CD8-positive, alpha-beta memory T cell (primary cell): ENCODE measurements around the gene MPPE1. TPM values are rescaled to one million over a fixed set of nuclear protein-coding genes. Genes with fewer than 3 reads are reported as not detected.

ENCODE experiments used
- CTCF ChIA-PET: fragments of 350-600 bp; sonication (Branson Sonifier 250); formaldehyde crosslinking; loops from one replicate; lab custom pipeline; 2021; ENCODE audit warnings: antibody characterized with exemption; lab: Charles Lee
- POLR2A ChIA-PET: fragments of 350-600 bp; sonication (Branson Sonifier 250); formaldehyde crosslinking; loops from one replicate; lab custom pipeline; 2021; ENCODE audit warnings: antibody characterized with exemption; lab: Charles Lee
- DNase-seq, 5 donors: peaks; one replicate each; pipeline versions ENCODE4 v3.0.0 to v3.0.0-alpha.2; 2020 to 2022; ENCODE audit warnings: mixed read lengths in 1 of 5
- H3K27ac ChIP-seq: one replicate; pipeline ENCODE4 v1.7.0; 2013; ENCODE audit warnings: low read depth, mild to moderate bottlenecking, low read length, moderate library complexity
- H3K27me3 ChIP-seq: 2 replicates; pipeline ENCODE4 v1.7.0; 2013; ENCODE audit warnings: low read length, mild to moderate bottlenecking; ENCODE audit not compliant: insufficient read depth, poor library complexity, severe bottlenecking
- H3K36me3 ChIP-seq: 2 replicates; pipeline ENCODE4 v1.7.0; 2013; ENCODE audit warnings: mild to moderate bottlenecking, low read length, moderate library complexity; ENCODE audit not compliant: insufficient read depth
- H3K4me1 ChIP-seq: 2 replicates; pipeline ENCODE4 v1.7.0; 2013; ENCODE audit warnings: mild to moderate bottlenecking, low read length, moderate library complexity; ENCODE audit not compliant: insufficient read depth
- H3K4me3 ChIP-seq: 2 replicates; pipeline ENCODE4 v1.7.0; 2013; ENCODE audit warnings: mild to moderate bottlenecking, low read length
- H3K9me3 ChIP-seq: 2 replicates; pipeline ENCODE4 v1.7.0; 2013; ENCODE audit warnings: mild to moderate bottlenecking, low read length
- H3K27ac Mint-ChIP-seq, 8 donors: one replicate each; pipeline ENCODE4 v1.8.0; 2020 to 2021; ENCODE audit warnings: mixed read lengths in 8 of 8, mild to moderate bottlenecking in 6 of 8, inconsistent platforms in 3 of 8, moderate library complexity in 3 of 8
- H3K27me3 Mint-ChIP-seq, 2 donors: one replicate each; pipeline ENCODE4 v1.8.0; 2020 to 2021; ENCODE audit warnings: mixed read lengths in 2 of 2, mild to moderate bottlenecking in 1 of 2, moderate library complexity in 1 of 2
- H3K36me3 Mint-ChIP-seq, 3 donors: one replicate each; pipeline ENCODE4 v1.8.0; 2020 to 2021; ENCODE audit warnings: mixed read lengths in 3 of 3, inconsistent platforms in 1 of 3, mild to moderate bottlenecking in 1 of 3
- H3K4me1 Mint-ChIP-seq, 3 donors: one replicate each; pipeline ENCODE4 v1.8.0; 2020 to 2021; ENCODE audit warnings: mixed read lengths in 3 of 3, inconsistent platforms in 1 of 3, mild to moderate bottlenecking in 1 of 3
- H3K4me3 Mint-ChIP-seq, 7 donors: one replicate each; pipeline ENCODE4 v1.8.0; 2020 to 2021; ENCODE audit warnings: mixed read lengths in 7 of 7, mild to moderate bottlenecking in 6 of 7, moderate library complexity in 4 of 7, inconsistent platforms in 2 of 7
- H3K9me3 Mint-ChIP-seq, 5 donors: one replicate each; pipeline ENCODE4 v1.8.0; 2020 to 2022; ENCODE audit warnings: mixed read lengths in 5 of 5, mild to moderate bottlenecking in 3 of 5, moderate library complexity in 2 of 5, inconsistent platforms in 1 of 5
- polyA plus RNA-seq: library from polyadenylated mRNA; unstranded; fragments of 300-500 nt; fragmentation: Illumina TruSeq; gene quantifications from one replicate; pipeline ENCODE4 v1.2.3, GENCODE V29; 2021
- total RNA-seq, 2 experiments: library from RNA; stranded (reverse); gene quantifications; one replicate each; pipeline ENCODE4 v1.2.3, GENCODE V29; 2021

MPPE1 gene
- total and polyA plus RNA-seq, 3 experiments from 2014 or later = 32.3 to 44.0 (median 37.7) TPM

DNA sequence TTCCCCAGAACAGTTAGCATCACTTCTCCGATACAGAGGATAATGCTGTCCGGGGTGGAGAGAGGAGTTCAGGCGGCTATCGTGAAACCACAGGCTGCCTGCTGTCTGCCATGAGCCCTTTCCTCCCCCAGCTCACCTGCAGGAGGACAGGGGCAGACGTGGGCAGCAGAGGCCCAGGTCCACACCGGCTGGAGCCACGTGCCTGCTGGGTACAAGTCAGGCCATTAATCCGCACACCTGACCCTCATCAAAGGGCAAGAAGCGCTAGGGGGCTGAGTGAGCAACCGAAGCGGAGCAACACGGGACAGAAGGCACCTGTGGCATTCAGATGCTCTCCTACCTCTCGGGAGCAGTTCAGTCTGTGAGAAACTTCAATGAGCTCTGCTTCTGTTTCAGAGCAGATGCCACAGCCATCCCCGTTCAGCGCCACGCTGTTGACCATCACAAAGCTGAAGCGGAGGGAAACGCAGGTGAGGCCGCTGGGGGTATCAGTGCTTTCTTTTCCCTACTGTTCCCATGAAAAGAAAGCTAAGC is 21.5 kb downstream of the MPPE1 start:
- H3K4me3 Mint-ChIP-seq = no peak overlapping the region

GRCh38 chr18:11885278-11885947 is 22.7 kb downstream of the MPPE1 start:
- H3K4me1 ChIP-seq = no peaks in the 10 kb centered on the region
- DNase-seq = no peak
- Mint-ChIP-seq H3K9me3 (no peaks in the 10 kb centered on the region), H3K4me1 (no peaks in the 10 kb centered on the region), H3K4me3 (no peak overlapping the region), H3K27ac (no peak overlapping the region), H3K36me3 (peaks cover 0 to 84% (median 26%) of the 10 kb centered on the region in 3 donors), H3K27me3 (no peaks in the 10 kb centered on the region)
- no peak overlapping the region for H3K4me3 ChIP-seq
- H3K9me3 ChIP-seq = no peaks in the 10 kb centered on the region
- ChIA-PET CTCF (no interaction called here), POLR2A (no interaction called here)
- no peaks in the 10 kb centered on the region for H3K27me3 ChIP-seq
- H3K27ac ChIP-seq = no peak overlapping the region
- peaks cover 6% of the 10 kb centered on the region for H3K36me3 ChIP-seq

More for the DNA sequence above, 21.5 kb downstream of the MPPE1 start:
- Mint-ChIP-seq H3K27ac (peak overlapping the region in 1 of 8 donors; percentile 82), H3K36me3 (peaks cover 0 to 80% (median 25%) of the 10 kb centered on the region in 3 donors), H3K4me1 (no peaks in the 10 kb centered on the region), H3K27me3 (no peaks in the 10 kb centered on the region), H3K9me3 (no peaks in the 10 kb centered on the region)
- no peaks in the 10 kb centered on the region for H3K9me3 ChIP-seq
- no peaks in the 10 kb centered on the region for H3K27me3 ChIP-seq
- no peaks in the 10 kb centered on the region for H3K4me1 ChIP-seq
- ChIA-PET POLR2A (no interaction called here), CTCF (interaction anchor here (1.0 to 1.2 kb wide), 2 partner anchors 14 to 15 kb away, joined by 3 read pairs; no protein-coding TSS in a partner anchor)
- no peak overlapping the region for H3K4me3 ChIP-seq
- no peak for DNase-seq
- H3K36me3 ChIP-seq = peaks cover 6% of the 10 kb centered on the region
- H3K27ac ChIP-seq = no peak overlapping the region

DNA sequence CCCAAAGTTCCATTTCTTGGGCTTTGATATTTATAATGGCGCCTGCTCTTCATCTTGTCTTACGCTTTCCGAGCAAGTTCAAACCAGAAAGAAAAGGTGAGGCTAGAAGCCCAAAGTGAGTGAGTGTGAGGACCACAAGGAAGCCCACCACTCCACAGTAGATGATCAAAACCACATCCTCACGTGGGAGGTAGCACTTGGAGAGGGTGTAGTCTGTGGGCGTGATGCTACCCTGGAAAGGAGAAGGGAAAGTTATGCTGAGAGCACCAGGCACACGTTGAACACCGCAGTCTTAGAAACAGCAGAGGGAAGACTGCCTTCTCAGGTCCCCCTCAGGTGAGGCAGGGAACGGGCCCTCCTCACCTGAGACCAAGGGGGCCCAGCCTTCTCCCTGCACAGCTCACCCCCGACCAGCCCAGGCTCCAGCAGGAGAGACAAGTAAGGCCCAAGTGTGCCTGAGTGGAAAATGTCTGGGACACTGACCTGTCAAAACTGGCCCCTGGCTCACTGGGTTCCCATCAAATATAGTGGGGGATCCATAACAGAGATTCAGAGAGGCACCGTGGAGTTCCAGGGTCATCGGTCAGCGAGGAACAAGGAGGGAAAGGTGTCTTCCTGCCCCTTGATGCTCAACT is 23.6 kb downstream of the MPPE1 start:
- H3K27me3 Mint-ChIP-seq = no peaks in the 10 kb centered on the region
- no peaks in the 10 kb centered on the region for H3K4me1 Mint-ChIP-seq
- H3K4me3 Mint-ChIP-seq = no peak overlapping the region
- peak overlapping the region in 5 of 8 donors; percentile 14 to 50 (median 33) for H3K27ac Mint-ChIP-seq
- H3K9me3 Mint-ChIP-seq = no peaks in the 10 kb centered on the region
- ChIA-PET CTCF (no interaction called here), POLR2A (no interaction called here)
- no peak overlapping the region for H3K27ac ChIP-seq
- peaks cover 0 to 80% (median 24%) of the 10 kb centered on the region in 3 donors for H3K36me3 Mint-ChIP-seq
- peaks cover 6% of the 10 kb centered on the region for H3K36me3 ChIP-seq
- no peaks in the 10 kb centered on the region for H3K27me3 ChIP-seq
- H3K4me3 ChIP-seq = no peak overlapping the region
- no peaks in the 10 kb centered on the region for H3K4me1 ChIP-seq
- H3K9me3 ChIP-seq = no peaks in the 10 kb centered on the region
- DNase-seq = no peak

- no peaks in the 10 kb centered on the region for H3K4me1 Mint-ChIP-seq
- Histone ChIP-seq H3K27me3 (no peaks in the 10 kb centered on the region), H3K36me3 (peaks cover 6% of the 10 kb centered on the region), H3K27ac (no peak overlapping the region), H3K4me1 (no peaks in the 10 kb centered on the region), H3K4me3 (no peak overlapping the region), H3K9me3 (no peaks in the 10 kb centered on the region)
- ChIA-PET POLR2A (no interaction called here), CTCF (no interaction called here)
- H3K27me3 Mint-ChIP-seq = no peaks in the 10 kb centered on the region
- peaks cover 0 to 67% (median 24%) of the 10 kb centered on the region in 3 donors for H3K36me3 Mint-ChIP-seq
- no peak overlapping the region for H3K4me3 Mint-ChIP-seq
- peak overlapping the region in 2 of 8 donors; percentile 81 to 85 for H3K27ac Mint-ChIP-seq
- DNase-seq = no peak
- H3K9me3 Mint-ChIP-seq = no peaks in the 10 kb centered on the region
Observed at GRCh38 chr18:11883153-11883552, 25.0 kb downstream of the MPPE1 start.

DNA sequence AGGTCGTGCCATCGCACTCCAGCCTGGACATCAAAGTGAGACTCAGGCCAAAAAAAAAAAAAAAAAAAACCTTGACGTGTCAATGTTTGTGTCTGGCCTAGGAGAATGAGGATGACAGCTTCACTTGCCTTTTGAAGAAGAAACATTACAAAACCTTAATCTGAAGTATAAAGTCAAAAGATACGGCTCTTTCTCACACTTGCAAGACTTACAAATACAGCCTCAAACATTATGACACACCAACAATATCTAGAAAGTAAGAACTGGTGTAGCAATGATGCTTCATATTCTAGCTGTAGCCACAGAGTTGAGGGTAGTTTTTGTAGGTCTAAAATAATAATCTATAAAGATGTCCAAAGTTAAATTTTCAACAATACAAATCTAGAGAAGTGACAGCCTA is 25.5 kb downstream of the MPPE1 start:
- CTCF ChIA-PET = no interaction called here
- no peaks in the 10 kb centered on the region for H3K4me1 ChIP-seq
- H3K36me3 Mint-ChIP-seq = peaks cover 0 to 64% (median 24%) of the 10 kb centered on the region in 3 donors
- H3K36me3 ChIP-seq = peaks cover 6% of the 10 kb centered on the region
- H3K27ac ChIP-seq = no peak overlapping the region
- POLR2A ChIA-PET = no interaction called here
- peak overlapping the region in 1 of 8 donors; percentile 6 for H3K27ac Mint-ChIP-seq
- no peak overlapping the region for H3K4me3 ChIP-seq
- H3K27me3 Mint-ChIP-seq = no peaks in the 10 kb centered on the region
- H3K9me3 ChIP-seq = no peaks in the 10 kb centered on the region
- no peaks in the 10 kb centered on the region for H3K27me3 ChIP-seq
- no peaks in the 10 kb centered on the region for H3K4me1 Mint-ChIP-seq
- no peak for DNase-seq
- no peak overlapping the region for H3K4me3 Mint-ChIP-seq
- no peaks in the 10 kb centered on the region for H3K9me3 Mint-ChIP-seq

GRCh38 chr18:11880586-11881304 is 27.4 kb downstream of the MPPE1 start:
- Histone ChIP-seq H3K4me3 (no peak overlapping the region), H3K36me3 (peaks cover 6% of the 10 kb centered on the region), H3K27me3 (no peaks in the 10 kb centered on the region), H3K27ac (no peak overlapping the region), H3K9me3 (no peaks in the 10 kb centered on the region), H3K4me1 (no peaks in the 10 kb centered on the region)
- Mint-ChIP-seq H3K27me3 (no peaks in the 10 kb centered on the region), H3K27ac (no peak overlapping the region), H3K36me3 (peaks cover 3 to 60% (median 26%) of the 10 kb centered on the region in 3 donors), H3K4me3 (no peak overlapping the region), H3K9me3 (no peaks in the 10 kb centered on the region), H3K4me1 (no peaks in the 10 kb centered on the region)
- CTCF ChIA-PET = no interaction called here
- POLR2A ChIA-PET = no interaction called here
- no peak for DNase-seq

- POLR2A ChIA-PET = no interaction called here
- no peak for DNase-seq
- Histone ChIP-seq H3K4me3 (no peak overlapping the region), H3K27me3 (no peaks in the 10 kb centered on the region), H3K4me1 (no peaks in the 10 kb centered on the region), H3K9me3 (no peaks in the 10 kb centered on the region), H3K27ac (no peak overlapping the region), H3K36me3 (no peaks in the 10 kb centered on the region)
- CTCF ChIA-PET = no interaction called here
- no peaks in the 10 kb centered on the region for H3K27me3 Mint-ChIP-seq
- no peaks in the 10 kb centered on the region for H3K9me3 Mint-ChIP-seq
- no peak overlapping the region for H3K4me3 Mint-ChIP-seq
- peaks cover 3 to 33% (median 12%) of the 10 kb centered on the region in 3 donors for H3K36me3 Mint-ChIP-seq
- no peaks in the 10 kb centered on the region for H3K4me1 Mint-ChIP-seq
- H3K27ac Mint-ChIP-seq = no peak overlapping the region
Observed at GRCh38 chr18:11877497-11878135, 30.5 kb downstream of the MPPE1 start.
